GM10248 (cell line): ENCODE measurements around the gene SMARCB1.

Experiments used
- CTCF ChIA-PET: fragments of 300-600 bp; sonication (Branson Sonifier 250); formaldehyde crosslinking; extraction: SDS; loops from one replicate; lab custom pipeline; 2021; ENCODE audit warnings: antibody characterized with exemption; lab: Yijun Ruan, JAX
- POLR2A ChIA-PET: fragments of 350-650 bp; sonication (Branson Sonifier 250); formaldehyde crosslinking; extraction: SDS; loops from one replicate; lab custom pipeline; 2020; ENCODE audit warnings: antibody characterized with exemption; lab: Yijun Ruan, JAX
- DNase-seq: peaks from one replicate; pipeline ENCODE4 v3.0.0; 2012; ENCODE audit errors: extremely low spot score
- CTCF ChIP-seq: IDR thresholded peaks from 2 replicates; pipeline ENCODE4 v1.5.1; 2012; ENCODE audit warnings: mild to moderate bottlenecking, low read depth; ENCODE audit errors: extremely low read depth, missing control alignments, control extremely low read depth

The SMARCB1 gene

GRCh38 chr22:23834406-23834792 lies 47.6 kb downstream of the SMARCB1 start:
- no peak for TF ChIP-seq CTCF
- ChIA-PET POLR2A (no interaction called here), CTCF (interaction anchor here (0.9 to 4.0 kb wide), 3 partner anchors 9 to 16 kb away, joined by 3 to 22 read pairs (median 4); no protein-coding TSS in a partner anchor)
- DNase-seq = no peak

GRCh38 chr22:23834793-23835483 lies 48.2 kb downstream of the SMARCB1 start:
- TF ChIP-seq CTCF = no peak
- CTCF ChIA-PET = interaction anchor here (0.9 to 4.0 kb wide), 4 partner anchors 8 to 59 kb away, joined by 3 to 22 read pairs (median 4); partner anchors contain the start of gene MIF
- POLR2A ChIA-PET = interaction anchor here (0.5 kb wide), 1 partner anchor 22 kb away, joined by 3 read pairs; no protein-coding TSS in a partner anchor
- no peak for DNase-seq

- no peak for DNase-seq
- ChIA-PET CTCF (interaction anchor here (1.0 to 4.0 kb wide), 7 partner anchors 7 to 65 kb away, joined by 3 to 22 read pairs (median 4); partner anchors contain the start of genes MIF and SLC2A11), POLR2A (interaction anchor here (0.5 kb wide), 1 partner anchor 22 kb away, joined by 3 read pairs; no protein-coding TSS in a partner anchor)
- no peak for TF ChIP-seq CTCF
Measured at GRCh38 chr22:23835484-23836144, 48.8 kb downstream of the SMARCB1 start.

- ChIA-PET CTCF (interaction anchor here (1.0 to 4.0 kb wide), 5 partner anchors 8 to 65 kb away, joined by 3 to 22 read pairs (median 4); partner anchors contain the start of gene SLC2A11), POLR2A (no interaction called here)
- TF ChIP-seq CTCF = no peak
- no peak for DNase-seq
Measured at GRCh38 chr22:23836281-23836680, 49.5 kb downstream of the SMARCB1 start.

GRCh38 chr22:23836692-23837495 lies 50.1 kb downstream of the SMARCB1 start:
- ChIA-PET CTCF (interaction anchor here (1.0 to 4.0 kb wide), 6 partner anchors 8 to 66 kb away, joined by 3 to 22 read pairs (median 4); partner anchors contain the start of gene SLC2A11), POLR2A (no interaction called here)
- no peak for TF ChIP-seq CTCF
- DNase-seq = no peak

- POLR2A ChIA-PET = no interaction called here
- CTCF ChIA-PET = interaction anchor here (1.2 to 4.0 kb wide), 4 partner anchors 11 to 20 kb away, joined by 3 to 22 read pairs (median 5); partner anchors contain the start of gene SLC2A11
- TF ChIP-seq CTCF = no peak
- no peak for DNase-seq
Measured at GRCh38 chr22:23837496-23837859, 50.7 kb downstream of the SMARCB1 start.
